NOMO-1 treated with DMSO at 0.1 percent for 48 hours (cell line): ENCODE measurements around the gene TRAF7.

Experiments used
- DNase-seq: peaks from one replicate; lab custom pipeline; 2025; ENCODE audit not compliant: unreplicated experiment; lab: John Stamatoyannopoulos, UW

TRAF7 gene

DNA sequence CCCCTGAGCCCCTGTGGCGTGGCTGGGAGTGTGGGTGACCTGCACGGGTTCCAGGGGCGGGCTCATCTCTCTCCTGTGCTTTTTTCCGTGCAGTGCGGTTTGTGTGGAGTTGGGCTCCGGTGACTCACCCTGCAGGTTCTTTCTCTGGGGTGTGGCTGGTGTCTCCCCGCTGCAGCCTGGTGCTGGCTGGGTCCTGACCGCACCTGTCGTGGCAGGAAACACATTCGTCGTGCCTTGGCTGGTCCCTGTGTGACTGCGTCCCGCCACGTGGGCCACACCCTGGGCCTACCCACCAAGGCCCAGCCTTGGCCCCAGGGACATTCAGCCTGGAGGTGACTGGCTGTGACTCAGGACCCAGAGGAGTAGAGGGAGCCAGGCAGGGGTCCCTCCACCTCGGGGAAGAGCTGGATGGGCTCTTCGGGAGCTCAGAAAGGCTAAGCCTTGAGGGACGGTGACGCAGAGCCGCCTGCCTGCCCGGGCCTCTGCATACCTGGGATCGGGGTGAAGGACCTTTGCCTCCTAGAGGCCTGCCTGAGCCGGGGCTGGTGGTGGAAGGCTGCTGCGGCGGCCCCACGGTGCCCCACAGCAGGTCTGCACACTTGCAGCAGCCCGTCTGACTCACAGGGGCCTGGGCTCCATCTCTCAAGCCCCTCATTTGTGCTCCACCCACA, 7.8 kb downstream of the TRAF7 start:
- DNase-seq, result no peak

DNA sequence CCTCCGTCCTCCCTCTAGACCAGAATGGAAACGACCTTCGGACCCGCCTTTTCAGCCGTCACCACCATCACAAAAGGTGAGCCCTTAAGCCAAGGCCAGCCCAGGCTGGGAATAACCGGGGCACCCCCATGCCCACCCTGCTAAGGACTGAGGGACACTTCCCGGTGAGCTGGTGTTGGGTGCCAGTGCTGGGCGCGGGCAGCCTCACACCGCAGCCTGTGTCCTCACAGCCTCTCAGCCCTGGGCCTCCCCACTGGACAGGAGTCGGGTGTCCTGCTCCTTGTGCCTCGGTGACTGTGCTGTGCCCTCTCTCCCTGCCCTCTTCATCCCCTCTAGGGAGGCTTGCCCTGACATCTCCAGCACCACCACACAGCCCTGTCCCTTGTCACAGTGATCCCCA, 10.3 kb downstream of the TRAF7 start:
- no peak for DNase-seq

DNA sequence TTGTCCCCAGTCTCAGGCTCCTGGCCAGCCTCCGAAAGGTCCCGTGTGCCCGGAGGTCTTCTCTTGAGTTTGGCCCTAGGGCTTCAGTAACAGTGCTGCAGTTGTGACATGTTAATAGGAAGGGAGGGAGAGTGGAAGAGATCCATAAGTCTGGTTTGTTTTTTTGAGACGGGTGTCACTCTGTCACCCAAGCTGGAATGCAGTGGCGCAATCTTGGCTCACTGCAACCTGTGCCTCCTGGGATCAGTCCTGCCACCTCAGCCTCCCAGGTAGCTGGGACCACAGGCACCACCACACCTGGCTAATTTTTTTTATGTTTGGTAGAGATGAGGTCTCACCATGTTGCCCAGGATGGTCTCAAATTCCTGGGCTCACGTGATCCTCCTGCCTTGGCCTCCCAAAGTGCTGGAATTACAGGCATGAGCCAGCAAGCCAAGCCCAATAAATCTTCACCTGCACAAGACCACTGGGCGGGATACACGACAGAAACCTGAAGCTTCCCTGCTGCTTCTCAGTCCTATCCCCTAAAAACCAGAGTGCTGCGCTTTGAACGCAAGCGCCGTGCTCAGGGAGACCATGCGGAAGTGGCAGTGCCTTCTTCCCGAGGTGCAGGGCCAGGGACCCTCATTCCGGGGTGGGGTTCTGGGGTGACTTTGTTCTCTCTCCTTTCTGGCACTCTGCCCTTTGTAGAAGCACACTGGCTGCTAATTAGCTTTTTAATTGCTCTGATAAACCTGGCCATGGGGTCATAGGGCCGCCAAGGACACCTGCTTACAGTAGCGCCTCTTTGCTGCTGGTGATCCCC, 10.9 kb downstream of the TRAF7 start:
- no peak for DNase-seq

DNA sequence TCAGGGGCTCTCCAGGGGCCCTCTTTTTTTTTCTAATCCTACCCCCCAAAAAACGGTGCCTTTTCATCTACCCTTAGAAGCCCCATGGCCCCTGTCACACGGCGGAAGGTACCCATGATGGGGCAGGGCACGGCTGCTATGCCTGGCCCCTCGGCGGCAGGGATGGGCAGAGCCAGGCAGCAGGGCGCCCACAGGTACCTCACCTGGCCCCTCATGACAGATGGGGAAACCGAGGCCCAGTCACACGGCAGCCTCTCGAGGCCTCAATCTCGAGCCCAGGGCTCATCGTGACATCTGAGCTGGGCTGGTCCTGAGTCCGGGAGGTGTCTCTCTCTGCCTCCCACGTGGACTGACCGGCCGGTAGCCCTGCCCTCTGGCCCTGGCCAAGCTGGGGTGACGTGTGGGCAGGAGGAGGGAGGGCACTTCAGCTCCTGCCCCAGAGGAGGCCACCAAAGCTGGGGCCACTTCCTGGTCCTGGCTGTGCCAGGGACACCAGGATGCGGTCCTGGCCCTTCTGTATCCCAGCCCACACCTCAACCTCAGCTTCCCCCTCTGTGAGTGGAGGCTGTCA, 11.6 kb downstream of the TRAF7 start:
- no peak for DNase-seq

DNA sequence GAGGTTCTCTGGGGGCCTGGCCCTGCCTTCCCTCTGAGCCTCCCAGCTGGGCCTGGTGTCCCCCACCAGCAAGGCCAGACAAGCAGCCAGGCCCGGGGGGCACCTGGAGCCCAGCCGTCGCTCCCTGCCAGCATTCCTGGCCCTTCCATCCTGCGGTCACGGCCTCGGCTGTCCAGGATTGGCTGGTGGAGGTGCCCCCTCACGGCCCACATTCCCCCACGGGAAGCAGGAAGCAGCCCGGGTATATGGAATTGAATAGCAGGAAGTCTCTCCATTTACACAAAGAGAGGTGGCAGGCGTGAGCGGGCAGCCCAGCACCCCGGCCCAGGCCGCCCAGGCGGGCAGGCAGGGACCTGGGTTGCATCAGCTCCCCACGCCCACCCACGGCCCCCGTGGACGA, 14.5 kb downstream of the TRAF7 start:
- no peak for DNase-seq

DNA sequence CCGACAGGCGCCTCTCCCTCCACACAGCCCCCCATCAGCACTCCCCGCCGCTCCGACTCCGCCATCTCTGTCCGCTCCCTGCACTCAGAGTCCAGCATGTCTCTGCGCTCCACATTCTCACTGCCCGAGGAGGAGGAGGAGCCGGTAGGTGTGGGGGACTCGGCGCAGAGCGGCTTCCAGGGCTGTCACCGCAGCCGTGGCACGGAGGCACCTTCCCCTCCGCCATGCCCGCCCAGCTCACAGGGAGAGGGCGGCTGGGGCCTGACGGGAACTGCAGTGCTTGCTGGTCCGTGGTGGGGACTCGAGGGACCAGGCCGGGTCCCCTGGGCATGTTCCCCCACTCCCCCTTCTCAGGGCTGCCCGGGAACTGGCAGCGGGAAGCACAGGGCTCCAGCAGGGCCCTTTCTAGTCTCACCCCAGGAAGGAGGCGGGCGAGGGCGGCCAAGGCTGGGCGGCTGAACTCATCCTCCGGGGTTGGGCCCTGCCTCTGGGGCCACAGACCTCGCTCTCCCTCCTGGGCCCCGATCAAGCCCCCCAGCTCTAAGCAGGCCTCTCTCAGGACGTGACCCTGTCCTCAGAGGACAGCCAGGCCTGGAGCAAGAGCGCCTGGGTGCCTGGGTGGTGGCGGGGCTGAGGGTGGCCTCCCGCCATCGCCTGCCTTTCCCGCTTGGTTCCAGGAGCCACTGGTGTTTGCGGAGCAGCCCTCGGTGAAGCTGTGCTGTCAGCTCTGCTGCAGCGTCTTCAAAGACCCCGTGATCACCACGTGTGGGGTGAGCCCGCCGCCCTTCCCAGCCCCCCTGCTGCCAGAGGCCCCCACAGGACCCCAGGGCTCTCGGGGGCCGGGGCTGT, 15.2 kb downstream of the TRAF7 start:
- no peak for DNase-seq

DNA sequence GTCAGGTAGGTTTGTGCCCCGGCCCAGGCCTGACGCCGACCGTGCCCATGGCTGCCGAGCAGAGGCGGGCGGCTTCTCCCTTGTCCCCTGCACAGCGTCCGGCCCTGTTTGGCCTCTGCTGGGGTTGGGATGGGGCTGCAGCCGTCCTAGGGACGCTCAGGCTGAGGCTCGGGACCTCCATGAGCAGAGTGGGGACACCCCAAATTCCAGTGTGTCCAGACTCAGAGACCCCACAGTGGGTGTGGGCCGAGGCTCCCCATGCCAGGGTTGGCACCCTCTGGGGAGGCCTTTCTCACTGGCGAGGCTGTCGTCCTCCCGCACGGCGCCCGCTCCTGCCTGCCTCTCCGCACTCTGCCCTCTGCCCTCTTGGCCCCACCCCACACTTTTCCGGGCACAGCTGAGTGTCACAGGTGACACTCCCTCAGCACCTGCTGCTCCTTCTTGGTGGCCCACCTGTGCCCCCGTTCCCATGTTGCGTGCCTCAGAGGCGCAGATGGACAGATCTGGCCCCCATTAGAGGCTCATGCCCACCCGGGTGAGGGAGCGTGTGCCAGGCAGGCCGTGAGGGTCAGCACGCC, 16.1 kb downstream of the TRAF7 start:
- DNase-seq, result no peak

DNA sequence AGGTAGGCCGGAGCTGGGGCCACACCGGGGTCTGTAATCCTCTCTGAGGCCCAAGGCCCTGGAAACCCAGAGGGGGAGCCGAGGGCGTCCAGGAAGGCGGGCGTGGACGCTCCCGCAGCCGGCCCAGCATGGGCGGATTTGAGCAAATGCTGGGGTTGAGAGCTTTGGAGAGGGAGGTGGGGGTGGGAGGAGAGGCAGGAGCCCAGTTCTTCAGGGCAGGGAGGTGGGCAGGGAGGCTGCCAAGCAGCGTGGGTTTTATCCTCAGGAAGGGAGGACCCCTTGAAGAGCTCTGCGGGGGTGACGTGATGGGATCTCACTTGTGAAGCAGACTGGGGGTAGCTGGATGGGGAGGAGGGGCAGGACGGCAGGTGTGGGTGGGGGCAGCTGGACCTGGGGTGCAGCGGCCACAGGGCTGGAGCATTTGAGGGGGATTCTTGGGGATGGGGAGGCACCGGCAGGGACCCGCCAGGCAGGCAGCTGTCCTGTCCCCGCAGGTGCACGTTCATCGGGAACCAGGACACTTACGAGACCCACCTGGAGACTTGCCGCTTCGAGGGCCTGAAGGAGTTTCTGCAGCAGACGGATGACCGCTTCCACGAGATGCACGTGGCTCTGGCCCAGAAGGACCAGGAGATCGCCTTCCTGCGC, 17.2 kb downstream of the TRAF7 start:
- DNase-seq, result no peak

DNA sequence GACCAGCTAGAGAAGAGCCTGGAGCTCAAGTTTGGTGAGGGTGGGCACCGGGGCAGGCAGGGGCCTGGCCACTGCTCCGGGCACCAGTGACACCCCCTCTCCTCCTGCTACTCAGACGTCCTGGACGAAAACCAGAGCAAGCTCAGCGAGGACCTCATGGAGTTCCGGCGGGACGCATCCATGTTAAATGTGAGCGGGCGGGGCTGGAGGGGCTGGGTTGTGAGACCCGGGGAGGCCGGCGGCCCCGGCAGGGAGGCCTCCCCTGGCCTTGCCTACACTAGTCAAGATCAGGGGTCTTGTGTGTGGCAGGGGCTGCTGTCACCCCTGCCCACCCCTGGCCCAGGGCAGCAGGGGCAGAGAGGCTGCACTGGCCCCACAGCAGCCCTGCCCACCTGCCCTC, 17.8 kb downstream of the TRAF7 start:
- DNase-seq, result no peak

DNA sequence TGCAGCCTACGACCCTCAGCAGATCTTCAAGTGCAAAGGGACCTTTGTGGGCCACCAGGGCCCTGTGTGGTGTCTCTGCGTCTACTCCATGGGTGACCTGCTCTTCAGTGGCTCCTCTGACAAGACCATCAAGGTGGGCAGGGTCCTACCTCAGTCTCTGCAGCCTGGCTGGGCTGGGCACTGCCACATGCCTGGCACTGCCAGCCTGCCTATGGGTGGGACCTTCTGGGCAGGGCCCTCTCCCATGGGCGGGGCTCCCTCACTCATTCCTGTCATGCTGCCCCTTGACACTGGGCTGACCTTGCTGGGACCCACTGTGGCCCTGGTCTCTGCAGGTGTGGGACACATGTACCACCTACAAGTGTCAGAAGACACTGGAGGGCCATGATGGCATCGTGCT, 18.3 kb downstream of the TRAF7 start:
- no peak for DNase-seq

DNA sequence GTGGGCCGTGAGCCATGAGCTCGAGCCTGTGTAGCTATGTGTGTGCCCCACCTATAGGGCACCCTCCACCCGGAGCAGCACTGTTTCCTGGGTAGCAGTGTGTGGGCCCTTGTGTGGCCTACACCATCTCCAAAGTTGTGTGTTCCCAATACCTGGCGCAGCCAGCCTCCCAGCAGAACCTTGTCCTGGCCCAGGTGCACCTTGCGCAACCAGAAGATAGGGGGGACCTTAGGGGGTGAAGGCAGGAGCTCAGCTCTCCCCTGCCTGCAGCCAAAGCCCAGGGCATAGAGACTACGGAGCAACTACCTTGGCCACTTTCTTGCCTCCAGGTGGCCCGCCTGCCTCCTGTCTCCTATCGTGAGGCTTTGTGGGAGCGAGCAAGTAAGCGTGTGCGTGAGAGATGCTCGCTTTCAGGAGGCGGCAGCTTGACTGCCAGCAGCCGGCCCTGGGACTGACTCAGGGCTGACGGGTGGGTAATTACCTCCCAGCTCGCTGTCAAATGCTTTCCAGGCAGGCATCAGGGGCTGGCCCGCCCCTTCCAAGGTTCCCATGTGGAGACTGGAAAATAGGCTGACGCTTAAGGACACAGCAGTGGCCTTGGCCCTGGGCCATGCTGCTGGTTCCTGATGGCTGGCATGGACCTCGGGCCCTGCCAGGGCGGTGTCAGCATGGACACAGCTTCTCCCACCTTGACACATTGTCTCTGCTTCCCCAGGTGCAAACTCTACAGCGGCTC, 19.0 kb downstream of the TRAF7 start:
- DNase-seq, result no peak

DNA sequence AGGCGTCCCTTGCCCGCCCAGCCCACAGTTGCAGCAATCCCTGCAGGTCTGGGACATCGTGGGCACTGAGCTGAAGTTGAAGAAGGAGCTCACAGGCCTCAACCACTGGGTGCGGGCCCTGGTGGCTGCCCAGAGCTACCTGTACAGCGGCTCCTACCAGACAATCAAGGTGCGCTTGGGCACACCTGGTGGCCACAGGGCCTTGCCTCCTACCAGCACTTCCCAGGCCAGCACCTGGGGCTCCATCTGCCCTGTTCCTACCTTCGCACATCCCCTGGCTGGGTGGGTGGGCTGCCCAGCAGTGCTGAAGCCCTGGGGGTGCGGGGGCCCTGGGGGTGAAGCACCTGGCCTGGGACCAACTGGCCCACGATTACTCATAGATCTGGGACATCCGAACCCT, 19.9 kb downstream of the TRAF7 start:
- DNase-seq, result no peak

DNA sequence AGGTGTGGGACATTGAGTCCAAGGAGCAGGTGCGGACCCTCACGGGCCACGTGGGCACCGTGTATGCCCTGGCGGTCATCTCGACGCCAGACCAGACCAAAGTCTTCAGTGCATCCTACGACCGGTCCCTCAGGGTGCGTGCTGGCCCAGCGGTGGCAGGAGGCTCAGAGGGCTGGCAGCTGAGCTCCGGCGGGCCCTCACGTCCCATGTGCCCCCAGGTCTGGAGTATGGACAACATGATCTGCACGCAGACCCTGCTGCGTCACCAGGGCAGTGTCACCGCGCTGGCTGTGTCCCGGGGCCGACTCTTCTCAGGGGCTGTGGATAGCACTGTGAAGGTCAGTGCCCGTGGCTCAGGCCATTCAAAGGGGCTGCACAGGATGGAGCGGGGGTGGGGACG, 20.5 kb downstream of the TRAF7 start:
- DNase-seq, result no peak

DNA sequence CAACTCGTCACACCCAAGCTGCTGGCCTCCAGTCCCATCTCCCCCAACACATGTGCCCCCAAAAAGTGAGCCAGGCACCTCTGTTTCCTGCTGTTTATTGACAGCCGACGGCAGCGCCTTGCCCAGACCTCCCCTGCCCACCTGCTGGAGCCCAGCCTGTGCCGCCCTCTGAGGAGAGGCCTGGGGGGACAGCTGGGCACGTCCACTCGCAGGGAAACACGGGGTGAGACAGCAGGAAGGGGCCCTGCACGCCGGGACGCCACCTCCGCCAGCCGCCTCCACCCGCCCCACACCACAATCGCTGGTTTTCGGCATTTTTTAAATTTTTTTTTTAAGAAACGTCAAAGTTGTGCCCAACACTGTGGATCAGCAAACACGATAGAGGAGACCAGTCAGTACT, 21.5 kb downstream of the TRAF7 start:
- DNase-seq, result no peak

DNA sequence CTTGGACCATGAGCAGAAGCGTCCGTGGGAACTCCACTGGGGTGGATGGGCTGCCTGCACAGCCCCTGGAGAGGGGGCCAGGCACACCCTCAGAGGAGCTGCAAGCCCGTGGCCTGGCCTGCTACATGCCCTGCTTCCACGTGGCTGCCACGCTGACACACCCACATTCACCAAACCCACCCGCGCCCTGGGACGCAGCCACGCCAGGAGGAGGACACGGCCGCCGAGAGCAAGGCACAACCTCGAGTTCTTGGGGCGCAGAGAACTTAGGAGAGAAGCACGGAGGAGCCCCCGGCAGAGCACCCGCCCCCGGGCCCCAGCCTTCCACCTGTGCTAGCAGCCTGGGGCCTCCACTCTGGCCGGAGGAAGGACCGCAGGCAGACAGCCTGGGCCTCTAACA, 22.0 kb downstream of the TRAF7 start:
- DNase-seq, result no peak

DNA sequence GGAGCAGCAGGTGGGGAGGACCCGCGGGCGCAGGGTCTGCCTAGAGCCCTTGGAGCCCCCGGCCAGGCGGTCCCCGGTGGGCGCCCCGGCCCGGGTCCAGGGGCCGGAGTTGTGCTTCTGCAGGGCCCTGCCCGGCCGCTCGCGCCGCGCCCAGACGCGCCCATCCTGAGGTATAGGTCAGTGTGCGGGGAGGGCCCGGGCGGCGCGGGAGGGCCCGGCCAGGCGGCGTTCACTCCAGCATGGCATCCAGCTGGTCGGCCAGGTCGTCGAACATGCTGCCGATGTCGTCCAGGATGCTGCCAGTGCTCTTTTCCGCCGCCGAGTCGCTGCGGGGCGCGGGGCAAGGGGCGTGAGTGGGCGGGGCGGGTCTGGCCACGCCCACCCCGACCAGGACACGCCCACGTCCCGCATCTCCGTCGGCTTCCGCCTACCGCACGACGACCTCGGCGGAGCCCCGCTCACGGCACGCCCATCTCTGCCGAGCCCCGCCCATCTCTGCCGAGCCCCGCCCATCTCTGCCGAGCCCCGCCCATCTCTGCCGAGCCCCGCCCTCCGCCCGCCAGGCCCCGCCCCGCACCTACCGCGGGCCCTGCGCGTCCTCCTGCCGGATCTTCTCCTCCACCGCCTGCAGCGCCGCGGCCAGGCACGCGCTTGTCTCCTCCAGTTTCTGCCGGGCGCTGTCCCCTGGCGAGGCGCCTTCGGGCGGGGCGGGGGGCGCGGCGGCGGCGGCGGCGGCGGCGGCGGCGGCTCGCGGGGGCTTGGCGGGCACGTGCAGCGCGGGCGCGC, 22.9 kb downstream of the TRAF7 start:
- DNase-seq, result no peak

DNA sequence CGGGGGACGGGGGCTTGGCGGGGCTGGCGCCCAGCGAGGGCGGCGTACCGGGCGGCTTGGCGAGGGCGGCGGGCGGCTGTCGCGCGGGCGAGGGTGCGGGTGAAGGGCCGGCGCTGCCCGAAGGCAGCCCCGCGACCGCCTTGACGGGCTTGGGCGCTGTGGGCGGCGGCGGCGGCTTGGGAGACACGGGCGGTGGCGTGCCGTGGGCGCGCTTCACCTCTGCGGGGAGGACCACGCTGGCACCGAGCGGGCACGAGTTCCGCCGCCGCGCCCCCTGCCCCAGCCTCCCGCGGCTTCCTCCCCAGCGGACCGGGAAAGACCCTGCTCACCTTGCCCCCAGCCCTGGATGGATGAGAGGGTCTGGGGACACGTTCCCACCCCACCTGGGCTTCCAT, 23.5 kb downstream of the TRAF7 start:
- no peak for DNase-seq

DNA sequence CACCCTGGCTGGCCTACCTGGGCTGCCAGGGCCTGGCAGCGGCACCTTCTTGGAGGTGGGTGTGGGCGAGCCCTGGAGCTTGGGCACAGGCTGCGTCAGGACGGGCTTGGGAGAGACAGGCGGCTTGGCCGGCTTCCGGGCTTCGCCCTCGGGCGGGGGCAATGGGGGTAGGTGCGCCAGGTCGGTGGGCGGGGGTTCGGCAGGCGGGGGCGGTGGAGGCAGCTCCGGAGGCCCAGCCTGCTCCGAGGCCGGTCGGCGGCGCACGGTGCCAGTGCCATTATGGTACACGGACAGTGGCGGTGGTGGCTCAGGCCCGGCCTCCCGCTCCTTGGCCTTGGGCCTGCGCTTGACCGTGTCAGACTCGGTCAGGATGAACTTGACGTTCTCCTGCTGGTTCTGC, 24.0 kb downstream of the TRAF7 start:
- DNase-seq, result no peak

DNA sequence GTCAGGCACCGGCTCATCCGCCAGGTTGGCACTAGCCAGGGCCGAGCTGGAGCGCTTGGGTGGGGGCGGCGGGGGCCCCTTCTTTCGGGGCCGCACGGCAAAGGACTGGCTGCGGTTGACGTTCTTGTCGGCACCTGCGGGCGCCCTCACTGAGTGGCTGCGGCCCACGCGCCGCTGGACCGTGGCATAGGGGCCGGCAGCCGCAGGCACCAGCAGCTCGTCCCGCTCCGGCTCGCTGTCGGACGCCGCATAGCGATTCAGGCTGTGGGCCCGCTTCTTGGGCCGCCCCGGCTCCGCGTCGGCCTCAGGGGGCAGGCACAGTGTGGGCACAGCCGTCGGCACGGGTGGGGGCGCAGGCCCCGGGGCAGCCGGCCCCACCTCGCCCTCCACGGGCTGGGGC, 24.9 kb downstream of the TRAF7 start:
- no peak for DNase-seq
